ENCODE measurements around the gene HYAL3.
A peak's percentile ranks its signal among the peaks of the same experiment; 100 is the strongest.

The HYAL3 gene

GRCh38 chr3:50327943-50328691, 28.9 kb upstream of the HYAL3 start, which contains the start of gene TUSC2:
Gene TUSC2 (minus strand): TSS chr3:50328223. CDS start chr3:50328099, 124 bp downstream.
- peak; percentile 94 for DNase-seq (ENCODE audit: low spot score)

GRCh38 chr3:50327129-50327528, 27.9 kb upstream of the HYAL3 start:
- DNase-seq (ENCODE audit: low spot score): no peak

- DNase-seq (ENCODE audit: low spot score): no peak
Measured at GRCh38 chr3:50326182-50326541, 27.0 kb upstream of the HYAL3 start.

- DNase-seq (ENCODE audit: low spot score): no peak
Measured at GRCh38 chr3:50325497-50326181, 26.4 kb upstream of the HYAL3 start.

- DNase-seq (ENCODE audit: low spot score): no peak
Measured at GRCh38 chr3:50325113-50325480, 25.9 kb upstream of the HYAL3 start.

GRCh38 chr3:50324351-50325112, 25.3 kb upstream of the HYAL3 start:
- peak; percentile 88 for DNase-seq (ENCODE audit: low spot score)

GRCh38 chr3:50323614-50324199, 24.5 kb upstream of the HYAL3 start:
- DNase-seq (ENCODE audit: low spot score): peak; percentile 90

- peak; percentile 96 for DNase-seq (ENCODE audit: low spot score)
Measured at GRCh38 chr3:50323092-50323600, 23.9 kb upstream of the HYAL3 start.

- peak; percentile 69 for DNase-seq (ENCODE audit: low spot score)
Measured at GRCh38 chr3:50322386-50323091, 23.3 kb upstream of the HYAL3 start, which contains the start of gene HYAL2. Gene HYAL2 (minus strand): TSS chr3:50322745. CDS start chr3:50320489, 2,256 bp downstream.

GRCh38 chr3:50322115-50322385, 22.8 kb upstream of the HYAL3 start:
- DNase-seq (ENCODE audit: low spot score): no peak

GRCh38 chr3:50321336-50322114, 22.3 kb upstream of the HYAL3 start:
- peak; percentile 75 for DNase-seq (ENCODE audit: low spot score)

GRCh38 chr3:50320853-50321335, 21.7 kb upstream of the HYAL3 start:
- DNase-seq (ENCODE audit: low spot score): no peak

- no peak for DNase-seq (ENCODE audit: low spot score)
Measured at GRCh38 chr3:50319894-50320625, 20.9 kb upstream of the HYAL3 start.

GRCh38 chr3:50319181-50319893, 20.1 kb upstream of the HYAL3 start:
- DNase-seq (ENCODE audit: low spot score): no peak

GRCh38 chr3:50318615-50319014, 19.4 kb upstream of the HYAL3 start:
- no peak for DNase-seq (ENCODE audit: low spot score)

- no peak for DNase-seq (ENCODE audit: low spot score)
Measured at GRCh38 chr3:50318163-50318562, 19.0 kb upstream of the HYAL3 start.

- no peak for DNase-seq (ENCODE audit: low spot score)
Measured at GRCh38 chr3:50317300-50317699, 18.1 kb upstream of the HYAL3 start.

GRCh38 chr3:50316657-50317242, 17.5 kb upstream of the HYAL3 start:
- DNase-seq (ENCODE audit: low spot score): no peak

- no peak for DNase-seq (ENCODE audit: low spot score)
Measured at GRCh38 chr3:50314816-50315215, 15.6 kb upstream of the HYAL3 start.

All from kidney capillary endothelial cell (primary cell).